Gastroesophageal sphincter (tissue), 3 donors: ENCODE results near the gene LEAP2.

Experiments used
- POLR2A ChIP-seq, 2 donors: fragments of 450-650 bp; IDR thresholded peaks; one replicate each; pipeline ENCODE4 v1.6.1; 2017; ENCODE audit warnings: antibody characterized with exemption in 2 of 2, mild to moderate bottlenecking in 2 of 2, moderate library complexity in 1 of 2
- TF ChIP-seq, protein P1 (sequence below), 4 experiments: fragments of 200-600 bp in 2 of 4; fragments of 450-650 bp in 2 of 4; sonication (generic) in 1 of 4; IDR thresholded peaks; one replicate each; pipeline ENCODE4 v1.5.1; 2017 to 2019; ENCODE audit warnings: antibody characterized with exemption in 4 of 4, mild to moderate bottlenecking in 2 of 4, moderate library complexity in 2 of 4

DNA sequence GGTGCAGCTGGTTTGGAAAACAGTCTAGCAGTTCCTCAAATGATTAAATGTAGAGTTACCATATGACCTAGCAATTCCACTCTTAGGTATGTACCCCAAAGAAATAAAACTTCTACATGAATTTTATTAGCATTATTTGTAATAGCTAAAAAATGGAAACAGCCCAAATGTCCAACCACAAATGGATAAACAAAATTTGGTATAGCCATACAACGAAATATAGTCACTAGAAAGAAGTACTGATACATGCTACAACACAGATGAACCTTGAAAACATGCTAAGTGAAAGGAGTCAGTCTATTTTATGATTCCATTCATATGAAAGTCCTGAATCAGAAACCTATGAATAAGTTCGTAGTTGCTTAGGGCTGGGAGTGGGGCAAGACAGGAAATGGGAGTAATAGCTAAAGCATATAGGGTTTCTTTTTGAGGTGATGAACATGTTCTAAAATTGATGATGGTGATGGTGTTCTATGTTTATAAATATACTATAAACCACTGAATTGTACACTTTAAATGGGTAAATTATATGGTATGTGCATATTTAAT, 13.5 kb upstream of the LEAP2 start:
- TF ChIP-seq, protein P1, sequence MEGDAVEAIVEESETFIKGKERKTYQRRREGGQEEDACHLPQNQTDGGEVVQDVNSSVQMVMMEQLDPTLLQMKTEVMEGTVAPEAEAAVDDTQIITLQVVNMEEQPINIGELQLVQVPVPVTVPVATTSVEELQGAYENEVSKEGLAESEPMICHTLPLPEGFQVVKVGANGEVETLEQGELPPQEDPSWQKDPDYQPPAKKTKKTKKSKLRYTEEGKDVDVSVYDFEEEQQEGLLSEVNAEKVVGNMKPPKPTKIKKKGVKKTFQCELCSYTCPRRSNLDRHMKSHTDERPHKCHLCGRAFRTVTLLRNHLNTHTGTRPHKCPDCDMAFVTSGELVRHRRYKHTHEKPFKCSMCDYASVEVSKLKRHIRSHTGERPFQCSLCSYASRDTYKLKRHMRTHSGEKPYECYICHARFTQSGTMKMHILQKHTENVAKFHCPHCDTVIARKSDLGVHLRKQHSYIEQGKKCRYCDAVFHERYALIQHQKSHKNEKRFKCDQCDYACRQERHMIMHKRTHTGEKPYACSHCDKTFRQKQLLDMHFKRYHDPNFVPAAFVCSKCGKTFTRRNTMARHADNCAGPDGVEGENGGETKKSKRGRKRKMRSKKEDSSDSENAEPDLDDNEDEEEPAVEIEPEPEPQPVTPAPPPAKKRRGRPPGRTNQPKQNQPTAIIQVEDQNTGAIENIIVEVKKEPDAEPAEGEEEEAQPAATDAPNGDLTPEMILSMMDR (IDR thresholded peaks at IDR 0.05): no peak
- TF ChIP-seq POLR2A (IDR thresholded peaks at IDR 0.05): no peak
